ENCODE data around the gene CTSF. TPM values are rescaled to one million over a fixed set of nuclear protein-coding genes. Genes with fewer than 3 reads are reported as not detected.

Gene CTSF
- total RNA-seq, 1 experiment from 2014 or later = 0.98 TPM

DNA sequence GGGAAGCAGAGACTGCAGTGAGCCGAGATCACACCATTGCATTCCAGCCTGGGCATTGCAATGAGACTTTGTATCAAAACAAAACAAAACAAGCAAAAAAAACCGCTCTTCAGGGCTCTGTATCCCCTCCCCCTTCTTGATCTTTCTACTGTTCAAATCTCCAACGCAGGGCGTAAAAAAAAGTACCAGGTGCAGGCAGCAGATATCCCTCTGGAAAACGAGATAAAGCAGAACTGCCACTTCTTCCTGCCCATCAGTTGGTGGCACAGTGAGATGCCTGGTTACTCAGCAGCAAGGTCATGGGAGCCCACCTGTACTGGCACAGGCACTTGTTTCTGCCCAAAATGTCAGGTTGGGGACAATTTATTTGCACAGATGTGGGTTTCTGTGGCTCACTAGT, 35.7 kb upstream of the CTSF start:
- H4K5ac ChIP-seq (ENCODE audit: insufficient read length, low read depth, low read length) = no peak overlapping the region
- H3K27ac ChIP-seq (ENCODE audit: insufficient read length, low read depth, low read length) = no peak overlapping the region
- no peaks in the 10 kb centered on the region for H3K9me3 ChIP-seq (ENCODE audit: control insufficient read depth, low read depth, low read length)
- Mint-ChIP-seq H3K4me1 (no peaks in the 10 kb centered on the region), H3K36me3 (ENCODE audit: insufficient read depth in 1 of 3, low read depth in 3 of 3) (peaks cover 2 to 72% (median 56%) of the 10 kb centered on the region in 3 experiments; a peak in 6 of 7 replicates), H3K9me3 (no peaks in the 10 kb centered on the region), H3K27me3 (ENCODE audit: low read depth) (no peaks in the 10 kb centered on the region), H3K27ac (no peak overlapping the region), H3K4me3 (no peak overlapping the region)
- no peak overlapping the region for H2BK12ac ChIP-seq (ENCODE audit: insufficient read length, low read depth, low read length)
- no peak overlapping the region for H2BK5ac ChIP-seq (ENCODE audit: insufficient read length, low read length)
- H2BK20ac ChIP-seq (ENCODE audit: low read depth, low read length, poor library complexity, severe bottlenecking) = no peak overlapping the region
- H3K4me1 ChIP-seq (ENCODE audit: insufficient read depth, low read length) = no peaks in the 10 kb centered on the region
- H3K4me2 ChIP-seq (ENCODE audit: insufficient read depth, insufficient read length, low read length) = no peak overlapping the region
- no peak overlapping the region for H2AFZ ChIP-seq (ENCODE audit: low read length)
- H3K4ac ChIP-seq (ENCODE audit: low read depth, low read length) = no peak overlapping the region
- no peak overlapping the region for H4K8ac ChIP-seq (replicated peaks; ENCODE audit: insufficient read length, low read depth, low read length)
- no peak overlapping the region for H3K23ac ChIP-seq (ENCODE audit: insufficient read length, low read depth, low read length)
- H2BK120ac ChIP-seq (ENCODE audit: low read depth, low read length, poor library complexity, severe bottlenecking) = no peak overlapping the region
- H3K9ac ChIP-seq (ENCODE audit: extremely low read depth, insufficient read length, low read length) = no peak overlapping the region
- TF ChIP-seq, protein P1, sequence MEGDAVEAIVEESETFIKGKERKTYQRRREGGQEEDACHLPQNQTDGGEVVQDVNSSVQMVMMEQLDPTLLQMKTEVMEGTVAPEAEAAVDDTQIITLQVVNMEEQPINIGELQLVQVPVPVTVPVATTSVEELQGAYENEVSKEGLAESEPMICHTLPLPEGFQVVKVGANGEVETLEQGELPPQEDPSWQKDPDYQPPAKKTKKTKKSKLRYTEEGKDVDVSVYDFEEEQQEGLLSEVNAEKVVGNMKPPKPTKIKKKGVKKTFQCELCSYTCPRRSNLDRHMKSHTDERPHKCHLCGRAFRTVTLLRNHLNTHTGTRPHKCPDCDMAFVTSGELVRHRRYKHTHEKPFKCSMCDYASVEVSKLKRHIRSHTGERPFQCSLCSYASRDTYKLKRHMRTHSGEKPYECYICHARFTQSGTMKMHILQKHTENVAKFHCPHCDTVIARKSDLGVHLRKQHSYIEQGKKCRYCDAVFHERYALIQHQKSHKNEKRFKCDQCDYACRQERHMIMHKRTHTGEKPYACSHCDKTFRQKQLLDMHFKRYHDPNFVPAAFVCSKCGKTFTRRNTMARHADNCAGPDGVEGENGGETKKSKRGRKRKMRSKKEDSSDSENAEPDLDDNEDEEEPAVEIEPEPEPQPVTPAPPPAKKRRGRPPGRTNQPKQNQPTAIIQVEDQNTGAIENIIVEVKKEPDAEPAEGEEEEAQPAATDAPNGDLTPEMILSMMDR (conservative IDR thresholded peaks at IDR 0.05) = no peak
- H3K79me1 ChIP-seq (ENCODE audit: insufficient read depth, low read depth, low read length, poor library complexity, severe bottlenecking) = no peaks in the 10 kb centered on the region
- H2AK5ac ChIP-seq (ENCODE audit: insufficient read length, low read length) = no peak overlapping the region
- no peak overlapping the region for H3K18ac ChIP-seq (ENCODE audit: insufficient read length, low read depth, low read length)
- no peak overlapping the region for H3K56ac ChIP-seq (ENCODE audit: insufficient read length, low read depth, low read length)
- no CpG with 5 or more reads among the region's 5 CpGs for WGBS (ENCODE audit: extremely low coverage, insufficient read length, low lambda C conversion rate)
- H2BK15ac ChIP-seq (ENCODE audit: low read depth, low read length) = no peak overlapping the region
- H4K91ac ChIP-seq (ENCODE audit: insufficient read length, low read depth, low read length) = no peak overlapping the region
- no peaks in the 10 kb centered on the region for H3K27me3 ChIP-seq (ENCODE audit: insufficient read depth, low read length)
- H3K23me2 ChIP-seq (ENCODE audit: insufficient read length, low read depth, low read length, poor library complexity, severe bottlenecking) = no peaks in the 10 kb centered on the region
- no peaks in the 10 kb centered on the region for H3K79me2 ChIP-seq (ENCODE audit: insufficient read depth, low read length)
- no peak overlapping the region for H3K14ac ChIP-seq (ENCODE audit: insufficient read depth, low read length)
- no peak for DNase-seq
- H4K20me1 ChIP-seq (ENCODE audit: control insufficient read depth, insufficient read depth, insufficient read length) = no peaks in the 10 kb centered on the region
- no peak overlapping the region for H3T11ph ChIP-seq (ENCODE audit: low read length)
